Suprapubic skin (tissue), 4 donors: ENCODE measurements around the gene SOX3. TPM values are rescaled to one million over a fixed set of nuclear protein-coding genes. Genes with fewer than 3 reads are reported as not detected.

ENCODE experiments used
- DNase-seq, 2 donors: peaks; one replicate each; pipeline ENCODE4 v3.0.0-alpha.2; 2019; ENCODE audit warnings: low spot score in 2 of 2
- H3K27ac ChIP-seq: fragments of 200-600 bp; sonication (generic); one replicate; pipeline ENCODE4 v1.5.1; 2019
- H3K27me3 ChIP-seq: fragments of 200-600 bp; sonication (generic); one replicate; pipeline ENCODE4 v1.5.1; 2019
- H3K36me3 ChIP-seq: fragments of 200-600 bp; sonication (generic); one replicate; pipeline ENCODE4 v1.5.1; 2019
- H3K4me1 ChIP-seq: fragments of 200-600 bp; sonication (generic); one replicate; pipeline ENCODE4 v1.5.1; 2019
- H3K4me3 ChIP-seq: fragments of 200-600 bp; sonication (generic); one replicate; pipeline ENCODE4 v1.5.1; 2019; ENCODE audit warnings: mild to moderate bottlenecking
- H3K9me3 ChIP-seq: fragments of 200-600 bp; sonication (generic); one replicate; pipeline ENCODE4 v1.5.1; 2019
- CTCF ChIP-seq, 2 donors: fragments of 200-600 bp in 1 of 2; fragments of 450-650 bp in 1 of 2; sonication (generic) in 1 of 2; IDR thresholded peaks; one replicate each; pipeline ENCODE4 v1.5.1; 2016 to 2019; ENCODE audit warnings: antibody characterized with exemption in 2 of 2, mild to moderate bottlenecking in 1 of 2, moderate library complexity in 1 of 2
- EP300 ChIP-seq: sonication (generic); formaldehyde crosslinking; IDR thresholded peaks from one replicate; pipeline ENCODE4 v1.6.1; 2017; ENCODE audit warnings: antibody characterized with exemption
- POLR2A ChIP-seq, 2 donors: fragments of 450-650 bp; IDR thresholded peaks; one replicate each; pipeline ENCODE4 v1.6.1; 2017; ENCODE audit warnings: antibody characterized with exemption in 2 of 2, mild to moderate bottlenecking in 2 of 2, moderate library complexity in 2 of 2
- POLR2AphosphoS5 ChIP-seq, 3 donors: sonication (generic); formaldehyde crosslinking; IDR thresholded peaks; one replicate each; pipeline ENCODE4 v1.6.1; 2017; ENCODE audit warnings: antibody characterized with exemption in 3 of 3
- WGBS: methylation state at CpG from one replicate; pipeline ENCODE4 v1.1.5; 2018; 5-methylcytosine and 5-hydroxymethylcytosine counted together
- total RNA-seq, 4 donors: library from RNA; depleted of rRNA; stranded (reverse); fragments of >200 nt; gene quantifications; one replicate each; pipeline ENCODE4 v1.1.0, GENCODE V29; 2016

The SOX3 gene
- total RNA-seq, 4 donors from 2014 or later = not detected

GRCh38 chrX:140521393-140521792 lies 16.5 kb upstream of the SOX3 start:
- no peaks in the 10 kb centered on the region for H3K9me3 ChIP-seq
- TF ChIP-seq EP300 = no peak
- TF ChIP-seq POLR2A (IDR thresholded peaks at IDR 0.05) = no peak
- H3K27me3 ChIP-seq = no peaks in the 10 kb centered on the region
- no peak for DNase-seq
- no peak overlapping the region for H3K27ac ChIP-seq
- 44% methylated on average over 5 of the region's 5 CpGs for WGBS
- no peaks in the 10 kb centered on the region for H3K4me1 ChIP-seq
- H3K4me3 ChIP-seq = no peak overlapping the region
- no peaks in the 10 kb centered on the region for H3K36me3 ChIP-seq

DNA sequence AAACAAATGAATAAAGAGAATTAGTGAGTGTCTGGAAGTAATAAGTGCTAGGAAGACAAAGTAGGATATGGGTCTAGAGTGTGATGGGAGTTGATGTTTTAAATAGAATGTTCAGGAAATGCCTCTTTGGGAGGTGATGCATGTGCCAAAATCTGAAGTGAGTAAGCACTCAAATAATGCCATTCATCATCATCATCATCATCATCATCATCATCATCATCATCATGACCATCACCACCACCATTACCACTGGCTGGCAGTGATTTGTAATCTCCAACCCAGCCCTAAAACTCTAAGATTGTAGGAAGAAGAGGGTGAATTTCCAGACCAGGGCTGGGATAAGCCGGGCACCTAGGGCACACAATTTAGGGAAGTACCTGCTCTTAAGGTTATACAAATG lies 9.7 kb upstream of the SOX3 start:
- no peak overlapping the region for H3K27ac ChIP-seq
- no peak overlapping the region for H3K4me3 ChIP-seq
- 88% methylated on average over 1 of the region's 1 CpG for WGBS
- H3K27me3 ChIP-seq = peaks cover 34% of the 10 kb centered on the region
- no peaks in the 10 kb centered on the region for H3K9me3 ChIP-seq
- no peak for DNase-seq
- H3K4me1 ChIP-seq = no peaks in the 10 kb centered on the region
- no peaks in the 10 kb centered on the region for H3K36me3 ChIP-seq
- TF ChIP-seq POLR2AphosphoS5 (IDR thresholded peaks at IDR 0.05) (no peak), EP300 (no peak), CTCF (IDR thresholded peaks at IDR 0.05) (no peak)

GRCh38 chrX:140510895-140511295 lies 6.0 kb upstream of the SOX3 start:
- Histone ChIP-seq H3K4me3 (no peak overlapping the region), H3K9me3 (no peaks in the 10 kb centered on the region), H3K27ac (no peak overlapping the region), H3K27me3 (peaks cover 70% of the 10 kb centered on the region), H3K36me3 (no peaks in the 10 kb centered on the region), H3K4me1 (peaks cover 16% of the 10 kb centered on the region)
- DNase-seq = no peak
- 37% methylated on average over 31 of the region's 42 CpGs for WGBS
- TF ChIP-seq CTCF (IDR thresholded peaks at IDR 0.05) = no peak
- TF ChIP-seq EP300 = no peak
- no peak for TF ChIP-seq POLR2AphosphoS5 (IDR thresholded peaks at IDR 0.05)
- TF ChIP-seq POLR2A (IDR thresholded peaks at IDR 0.05) = no peak

DNA sequence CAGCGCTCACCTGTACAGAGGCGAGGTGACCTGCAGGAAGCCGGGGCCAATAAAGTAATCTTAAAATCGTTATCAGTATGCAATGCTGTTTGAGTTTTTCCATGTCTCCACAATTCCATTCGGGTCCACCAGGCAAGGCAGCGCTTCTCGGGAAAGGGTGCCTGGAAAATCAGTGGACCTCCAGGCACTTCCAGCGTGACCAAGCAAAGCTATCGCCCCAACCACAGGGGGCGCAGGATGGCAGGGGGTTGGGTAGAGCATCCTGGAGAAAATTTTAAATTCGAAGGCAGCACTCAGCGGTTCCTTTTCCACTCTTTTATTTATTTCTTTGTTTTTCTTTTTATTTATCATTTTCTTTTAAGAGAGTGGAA lies 5.4 kb upstream of the SOX3 start:
- WGBS = 29% methylated on average over 12 of the region's 12 CpGs
- no peak for DNase-seq

DNA sequence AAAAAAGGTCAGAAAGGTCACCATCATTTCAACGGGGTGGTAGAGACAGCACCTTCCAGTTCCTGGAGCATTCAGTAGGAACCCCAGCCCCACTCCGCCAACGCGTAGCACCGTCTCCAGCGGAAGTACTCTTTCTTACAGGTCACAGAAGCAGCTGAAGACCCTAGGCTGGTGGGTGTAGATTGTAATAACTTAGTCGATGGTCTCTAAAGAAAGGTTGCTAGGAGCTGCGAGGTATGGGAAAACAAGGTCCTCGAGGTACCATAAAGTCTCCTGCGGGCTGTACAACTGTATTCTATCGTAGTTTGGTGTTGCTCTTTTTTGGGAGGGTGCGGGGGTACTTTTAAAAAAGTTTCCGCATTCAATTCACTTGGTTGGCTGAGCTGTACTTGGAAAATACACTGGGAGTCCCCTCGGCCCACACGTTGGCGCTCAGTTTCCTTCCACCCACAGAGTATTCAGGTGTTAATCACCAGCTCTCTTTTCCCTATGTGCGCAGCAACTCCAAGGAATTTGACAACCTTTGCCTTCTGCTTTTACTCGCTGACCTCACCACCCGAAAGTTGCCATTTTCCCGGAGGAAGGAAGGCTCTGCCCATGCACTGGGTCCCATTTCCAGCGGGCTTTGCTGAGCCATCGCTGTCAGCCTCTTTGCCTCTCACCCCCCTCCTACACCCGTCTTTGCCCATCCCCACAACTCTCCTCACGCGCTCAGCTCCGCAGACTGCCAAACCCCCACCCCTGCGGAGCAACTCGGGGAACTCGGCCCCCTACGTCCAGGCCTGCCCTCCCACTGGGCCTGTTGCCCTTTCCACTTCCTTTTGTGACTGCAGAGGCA lies 4.8 kb upstream of the SOX3 start:
- H3K4me1 ChIP-seq = peaks cover 22% of the 10 kb centered on the region
- H3K9me3 ChIP-seq = no peaks in the 10 kb centered on the region
- DNase-seq = no peak
- H3K27ac ChIP-seq = no peak overlapping the region
- no peak for TF ChIP-seq POLR2AphosphoS5 (IDR thresholded peaks at IDR 0.05)
- TF ChIP-seq EP300 = no peak
- TF ChIP-seq CTCF (IDR thresholded peaks at IDR 0.05) = no peak
- no peak for TF ChIP-seq POLR2A (IDR thresholded peaks at IDR 0.05)
- no peak overlapping the region for H3K4me3 ChIP-seq
- H3K36me3 ChIP-seq = no peaks in the 10 kb centered on the region
- WGBS = 35% methylated on average over 26 of the region's 30 CpGs
- peaks cover 82% of the 10 kb centered on the region for H3K27me3 ChIP-seq

More for the DNA sequence above, 5.4 kb upstream of the SOX3 start:
- no peak for TF ChIP-seq POLR2AphosphoS5 (IDR thresholded peaks at IDR 0.05)
- TF ChIP-seq EP300 = no peak
- TF ChIP-seq POLR2A (IDR thresholded peaks at IDR 0.05) = no peak
- no peak for TF ChIP-seq CTCF (IDR thresholded peaks at IDR 0.05)
- Histone ChIP-seq H3K36me3 (no peaks in the 10 kb centered on the region), H3K4me1 (peaks cover 20% of the 10 kb centered on the region), H3K9me3 (no peaks in the 10 kb centered on the region), H3K4me3 (no peak overlapping the region), H3K27ac (no peak overlapping the region), H3K27me3 (peaks cover 76% of the 10 kb centered on the region)

- peaks cover 89% of the 10 kb centered on the region for H3K27me3 ChIP-seq
- H3K9me3 ChIP-seq = no peaks in the 10 kb centered on the region
- H3K27ac ChIP-seq = no peak overlapping the region
- peaks cover 29% of the 10 kb centered on the region for H3K4me1 ChIP-seq
- TF ChIP-seq POLR2A (IDR thresholded peaks at IDR 0.05) (no peak), POLR2AphosphoS5 (IDR thresholded peaks at IDR 0.05) (no peak), EP300 (no peak), CTCF (IDR thresholded peaks at IDR 0.05) (no peak)
- H3K36me3 ChIP-seq = no peaks in the 10 kb centered on the region
- DNase-seq = no peak
- no peak overlapping the region for H3K4me3 ChIP-seq
- 36% methylated on average over 16 of the region's 16 CpGs for WGBS
These were observed 4.1 kb upstream of the SOX3 start for GRCh38 chrX:140508958-140509357.
